ENCODE data around the gene NLGN4X. TPM values are rescaled to one million over a fixed set of nuclear protein-coding genes. Genes with fewer than 3 reads are reported as not detected.

The NLGN4X gene
- polyA plus RNA-seq, 3 donors: not detected

DNA sequence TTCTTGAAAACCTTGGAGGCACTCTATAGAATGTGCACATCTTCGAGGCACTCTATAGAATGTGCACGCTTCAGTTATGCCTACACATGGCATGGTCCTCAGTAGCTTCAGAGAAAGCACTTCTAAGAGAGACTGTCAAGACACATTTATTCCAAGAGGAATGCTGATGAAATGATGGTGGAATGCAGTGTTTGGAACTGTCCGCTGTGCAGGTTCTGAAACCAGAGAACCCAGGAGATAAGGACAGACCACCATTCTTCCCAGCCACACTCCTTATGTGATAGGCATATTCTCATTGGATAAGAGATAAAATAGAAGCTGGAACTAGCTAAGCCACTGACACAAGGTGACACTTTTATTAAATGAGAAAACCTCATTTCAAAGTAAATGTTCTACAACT is 263.3 kb downstream of the NLGN4X start:
- H2AFZ ChIP-seq (ENCODE audit: insufficient read depth, low read depth, low read length, poor library complexity, severe bottlenecking): no peak overlapping the region
- no peak overlapping the region for H3K4me2 ChIP-seq (replicated peaks; ENCODE audit: extremely low read depth, low read length, poor library complexity, severe bottlenecking)
- Mint-ChIP-seq H3K36me3 (no peaks in the 10 kb centered on the region), H3K4me1 (no peaks in the 10 kb centered on the region), H3K4me3 (no peak overlapping the region), H3K27ac (no peak overlapping the region), H3K9me3 (peaks cover 0 to 2% (median 0%) of the 10 kb centered on the region in 7 donors), H3K27me3 (ENCODE audit: low read depth in 3 of 3) (no peaks in the 10 kb centered on the region)
- no peak overlapping the region for H3K27ac ChIP-seq (ENCODE audit: low read depth in 1 of 2, low read length in 2 of 2)
- no peaks in the 10 kb centered on the region for H3K79me2 ChIP-seq (ENCODE audit: insufficient read depth, low read length)
- H3K36me3 ChIP-seq (replicated peaks in 1 of 2; ENCODE audit: control insufficient read depth in 1 of 2, insufficient read depth in 2 of 2, low read length in 2 of 2): no peaks in the 10 kb centered on the region
- no peak overlapping the region for H3K9ac ChIP-seq (ENCODE audit: insufficient read depth, low read length, poor library complexity, severe bottlenecking)
- H3K27me3 ChIP-seq (ENCODE audit: control insufficient read depth in 2 of 2, insufficient read depth in 2 of 2, low read length in 2 of 2): no peaks in the 10 kb centered on the region
- no peaks in the 10 kb centered on the region for H3K4me1 ChIP-seq (ENCODE audit: control insufficient read depth in 1 of 2, insufficient read depth in 2 of 2, low read length in 2 of 2)
- TF ChIP-seq, protein P1, sequence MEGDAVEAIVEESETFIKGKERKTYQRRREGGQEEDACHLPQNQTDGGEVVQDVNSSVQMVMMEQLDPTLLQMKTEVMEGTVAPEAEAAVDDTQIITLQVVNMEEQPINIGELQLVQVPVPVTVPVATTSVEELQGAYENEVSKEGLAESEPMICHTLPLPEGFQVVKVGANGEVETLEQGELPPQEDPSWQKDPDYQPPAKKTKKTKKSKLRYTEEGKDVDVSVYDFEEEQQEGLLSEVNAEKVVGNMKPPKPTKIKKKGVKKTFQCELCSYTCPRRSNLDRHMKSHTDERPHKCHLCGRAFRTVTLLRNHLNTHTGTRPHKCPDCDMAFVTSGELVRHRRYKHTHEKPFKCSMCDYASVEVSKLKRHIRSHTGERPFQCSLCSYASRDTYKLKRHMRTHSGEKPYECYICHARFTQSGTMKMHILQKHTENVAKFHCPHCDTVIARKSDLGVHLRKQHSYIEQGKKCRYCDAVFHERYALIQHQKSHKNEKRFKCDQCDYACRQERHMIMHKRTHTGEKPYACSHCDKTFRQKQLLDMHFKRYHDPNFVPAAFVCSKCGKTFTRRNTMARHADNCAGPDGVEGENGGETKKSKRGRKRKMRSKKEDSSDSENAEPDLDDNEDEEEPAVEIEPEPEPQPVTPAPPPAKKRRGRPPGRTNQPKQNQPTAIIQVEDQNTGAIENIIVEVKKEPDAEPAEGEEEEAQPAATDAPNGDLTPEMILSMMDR (IDR thresholded peaks at IDR 0.05): no peak
- no peak for DNase-seq
- H3K9me3 ChIP-seq (replicated peaks in 1 of 2; ENCODE audit: control insufficient read depth in 1 of 2, insufficient read depth in 1 of 2, low read length in 2 of 2): no peaks in the 10 kb centered on the region
- no CpG with 5 or more reads among the region's 3 CpGs for whole genome bisulfite sequencing (ENCODE audit: insufficient coverage)
- no peak overlapping the region for H3K4me3 ChIP-seq (replicated peaks in 1 of 3; ENCODE audit: low read depth in 2 of 3, low read length in 3 of 3)
- H4K20me1 ChIP-seq (ENCODE audit: insufficient read depth, low read length): no peaks in the 10 kb centered on the region
- intact Hi-C loops (cut with micrococcal nuclease): no loop called here

DNA sequence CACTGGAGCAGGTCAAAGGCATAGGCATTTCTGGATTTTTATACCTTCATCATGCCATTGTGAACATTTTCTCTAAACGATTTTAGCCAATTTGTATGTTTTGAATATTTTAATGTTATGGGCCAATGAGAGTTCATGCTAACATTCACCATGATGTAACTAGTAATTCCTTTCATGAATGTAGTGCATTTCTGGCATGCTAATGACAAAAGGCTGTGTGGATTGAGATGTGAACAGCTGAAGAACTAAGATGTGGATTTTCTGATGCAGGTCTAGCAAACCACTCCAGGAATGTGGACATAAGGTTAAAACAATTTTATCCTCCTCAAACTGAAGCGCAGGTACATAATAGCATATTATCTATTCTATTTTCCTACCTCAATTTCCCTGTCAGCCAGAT is 269.4 kb downstream of the NLGN4X start:
- Histone ChIP-seq H3K9me3 (replicated peaks in 1 of 2; ENCODE audit: control insufficient read depth in 1 of 2, insufficient read depth in 1 of 2, low read length in 2 of 2) (no peaks in the 10 kb centered on the region), H4K20me1 (ENCODE audit: insufficient read depth, low read length) (no peaks in the 10 kb centered on the region), H3K4me1 (ENCODE audit: control insufficient read depth in 1 of 2, insufficient read depth in 2 of 2, low read length in 2 of 2) (no peaks in the 10 kb centered on the region), H3K9ac (ENCODE audit: insufficient read depth, low read length, poor library complexity, severe bottlenecking) (no peak overlapping the region), H3K4me3 (replicated peaks in 1 of 3; ENCODE audit: low read depth in 2 of 3, low read length in 3 of 3) (no peak overlapping the region), H3K79me2 (ENCODE audit: insufficient read depth, low read length) (no peaks in the 10 kb centered on the region), H3K27ac (ENCODE audit: low read depth in 1 of 2, low read length in 2 of 2) (no peak overlapping the region), H3K27me3 (ENCODE audit: control insufficient read depth in 2 of 2, insufficient read depth in 2 of 2, low read length in 2 of 2) (no peaks in the 10 kb centered on the region), H3K36me3 (replicated peaks in 1 of 2; ENCODE audit: control insufficient read depth in 1 of 2, insufficient read depth in 2 of 2, low read length in 2 of 2) (no peaks in the 10 kb centered on the region), H2AFZ (ENCODE audit: insufficient read depth, low read depth, low read length, poor library complexity, severe bottlenecking) (no peak overlapping the region), H3K4me2 (replicated peaks; ENCODE audit: extremely low read depth, low read length, poor library complexity, severe bottlenecking) (no peak overlapping the region)
- Mint-ChIP-seq H3K27ac (no peak overlapping the region), H3K4me1 (no peaks in the 10 kb centered on the region), H3K36me3 (no peaks in the 10 kb centered on the region), H3K9me3 (peaks cover 0 to 2% (median 0%) of the 10 kb centered on the region in 7 donors), H3K27me3 (ENCODE audit: low read depth in 3 of 3) (no peaks in the 10 kb centered on the region), H3K4me3 (no peak overlapping the region)
- WGBS (ENCODE audit: insufficient coverage): no CpG with 5 or more reads among the region's 2 CpGs
- intact Hi-C loops (cut with micrococcal nuclease): no loop called here
- TF ChIP-seq, protein P1 (IDR thresholded peaks at IDR 0.05): no peak
- DNase-seq: no peak

Data from CD14-positive monocyte (primary cell).